Aorta (tissue), 5 donors: ENCODE measurements around the gene UVSSA. TPM values are rescaled to one million over a fixed set of nuclear protein-coding genes. Genes with fewer than 3 reads are reported as not detected.

Experiments used
- ATAC-seq: fragments of 200-7000 bp; cut with Tn5 transposase; one replicate; pipeline ENCODE4 v1.9.1; 2022; ENCODE audit warnings: moderate library complexity; ENCODE audit not compliant: low FRiP score
- DNase-seq, 2 donors: peaks; one replicate each; pipeline ENCODE4 v3.0.0-alpha.2; 2020
- H3K27ac ChIP-seq, 2 donors: one replicate each; pipeline ENCODE4 v1.5.1; 2013; ENCODE audit warnings: low read length in 2 of 2, mild to moderate bottlenecking in 2 of 2, moderate library complexity in 2 of 2, control low read depth in 1 of 2, inconsistent platforms in 1 of 2, low read depth in 1 of 2
- H3K27me3 ChIP-seq, 2 donors: one replicate each; pipeline ENCODE4 v1.6.1; 2013; ENCODE audit warnings: control low read depth in 1 of 2, low read length in 1 of 2, mild to moderate bottlenecking in 1 of 2, moderate library complexity in 1 of 2; ENCODE audit not compliant: insufficient read depth in 2 of 2, control insufficient read depth in 1 of 2
- H3K36me3 ChIP-seq, 2 donors: one replicate each; pipeline ENCODE4 v1.6.1; 2013; ENCODE audit warnings: control low read depth in 1 of 2, low read length in 1 of 2, mild to moderate bottlenecking in 1 of 2; ENCODE audit not compliant: insufficient read depth in 2 of 2, control insufficient read depth in 1 of 2
- H3K4me1 ChIP-seq, 2 donors: one replicate each; pipeline ENCODE4 v1.6.1; 2013; ENCODE audit warnings: low read length in 2 of 2, control low read depth in 1 of 2, mild to moderate bottlenecking in 1 of 2, moderate library complexity in 1 of 2; ENCODE audit not compliant: insufficient read depth in 2 of 2, control insufficient read depth in 1 of 2
- H3K4me3 ChIP-seq, 2 donors: one replicate each; pipeline ENCODE4 v1.5.1; 2013; ENCODE audit warnings: low read length in 2 of 2, control low read depth in 1 of 2, mild to moderate bottlenecking in 1 of 2
- H3K9me3 ChIP-seq: one replicate; pipeline ENCODE4 v1.6.1; 2013; ENCODE audit warnings: mild to moderate bottlenecking, low read length; ENCODE audit not compliant: control insufficient read depth
- WGBS, 2 donors: extraction: QIAGEN DNeasy Blood & Tissue Kit; methylation state at CpG; one replicate each; pipeline ENCODE4 v1.1.7; 2013; 5-methylcytosine and 5-hydroxymethylcytosine counted together
- intact Hi-C, 2 donors: fragments of 100-400 bp; cut with DNase I; formaldehyde crosslinking; loops; one replicate each; pipeline versions ENCODE4 v1.14.2 to v1.15.0; 2022
- polyA plus RNA-seq, 2 donors: library from polyadenylated mRNA; stranded (reverse); fragments of 200-250 nt; gene quantifications; one replicate each; pipeline ENCODE4 v1.2.3, GENCODE V29; 2013
- total RNA-seq, 2 donors: library from RNA; stranded (reverse); fragmentation: NEBNext Ultra II Directional; extraction: Animal tissue kit (Norgen Biotek cat#: 25700); gene quantifications; one replicate each; pipeline ENCODE4 v1.2.1, GENCODE V29; 2021
- donor health status: healthy with polysubstance abuse.
- donor health status: Bipolar disorder and iron deficiency.
- donor health status: DM: no; HTN: no; CAD: no.
- donor health status: DM: no; HTN: no; CAD: no.
- donor health status: DM: yes; HTN: yes; CAD: no.

Gene UVSSA
- total and polyA plus RNA-seq, 4 donors: 2.3 to 33.5 (median 16.3) TPM

DNA sequence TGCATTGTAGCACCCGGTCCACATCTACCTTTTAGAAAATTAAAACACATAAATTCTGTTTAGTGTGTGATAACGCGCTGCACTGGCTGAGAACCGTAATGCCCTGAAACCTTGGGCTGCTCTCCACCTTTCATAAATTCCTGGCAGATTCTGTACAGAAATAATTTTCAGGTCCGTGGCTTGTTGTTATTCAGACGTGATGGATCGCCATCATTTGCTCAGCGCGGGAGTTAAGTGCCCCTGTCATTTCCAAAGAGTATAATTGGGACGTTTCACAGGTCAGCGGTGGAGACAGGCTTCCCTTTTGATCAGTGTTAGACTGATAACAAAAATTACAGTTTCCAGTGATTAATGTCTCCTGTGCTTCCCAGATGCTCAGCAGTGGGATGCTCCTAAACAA is 16.5 kb downstream of the UVSSA start:
- H3K4me1 ChIP-seq: no peaks in the 10 kb centered on the region
- H3K27me3 ChIP-seq: no peaks in the 10 kb centered on the region
- WGBS, 2 donors: 87% methylated on average over 11 of the region's 11 CpGs
- no peak for DNase-seq
- H3K36me3 ChIP-seq: no peaks in the 10 kb centered on the region
- no peak overlapping the region for H3K4me3 ChIP-seq
- H3K9me3 ChIP-seq: no peaks in the 10 kb centered on the region
- ATAC-seq: no peak
- H3K27ac ChIP-seq: no peak overlapping the region
- intact Hi-C loops: no loop called here

DNA sequence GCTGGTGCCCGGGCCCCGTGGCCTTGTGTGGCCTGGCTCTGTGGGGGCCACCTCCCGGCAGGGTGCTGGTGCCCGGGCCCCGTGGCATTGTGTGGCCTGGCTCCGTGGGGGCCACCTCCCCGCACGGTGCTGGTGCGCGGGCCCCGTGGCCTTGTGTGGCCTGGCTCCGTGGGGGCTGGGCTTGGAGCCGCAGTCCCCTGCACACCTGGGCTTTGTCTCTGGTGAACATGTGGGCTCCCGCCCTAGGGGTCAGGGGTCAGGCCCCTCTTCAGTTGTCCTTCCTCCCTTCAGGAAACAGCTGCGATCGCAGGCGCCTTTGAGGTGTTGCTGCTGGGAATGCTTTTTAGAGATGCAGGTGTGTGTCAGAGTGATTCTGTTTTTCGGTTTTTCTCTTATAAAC is 17.2 kb downstream of the UVSSA start:
- no peaks in the 10 kb centered on the region for H3K4me1 ChIP-seq
- intact Hi-C loops: no loop called here
- WGBS, 2 donors: 89 to 98% methylated on average over 16 to 17 of the region's 18 CpGs
- H3K4me3 ChIP-seq: no peak overlapping the region
- peak in 1 of 2 donors; percentile 55 for DNase-seq
- H3K9me3 ChIP-seq: no peaks in the 10 kb centered on the region
- H3K36me3 ChIP-seq: no peaks in the 10 kb centered on the region
- no peaks in the 10 kb centered on the region for H3K27me3 ChIP-seq
- no peak for ATAC-seq
- H3K27ac ChIP-seq: no peak overlapping the region

DNA sequence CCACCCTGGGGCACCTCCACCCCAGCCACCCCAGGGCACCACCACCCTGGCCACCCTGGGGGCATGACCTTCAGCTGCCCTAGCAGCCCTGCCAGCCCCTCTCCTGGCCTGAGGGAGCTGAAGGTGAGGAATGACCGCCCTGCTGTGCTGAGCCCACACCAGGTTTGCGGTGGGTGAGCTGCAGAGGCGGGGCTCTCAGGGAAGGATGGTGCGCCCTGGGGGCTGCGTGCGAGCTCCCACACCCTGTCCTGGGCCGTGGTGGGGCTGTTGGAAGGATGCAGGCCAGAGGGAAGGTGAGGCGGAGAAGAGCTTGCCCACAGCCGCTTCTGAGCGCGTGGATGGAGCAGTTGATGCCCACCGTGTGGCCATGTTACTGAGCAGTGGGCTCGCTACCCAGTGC is 17.7 kb downstream of the UVSSA start:
- no peaks in the 10 kb centered on the region for H3K4me1 ChIP-seq
- no peaks in the 10 kb centered on the region for H3K27me3 ChIP-seq
- H3K4me3 ChIP-seq: no peak overlapping the region
- intact Hi-C loops: no loop called here
- ATAC-seq (no peak), DNase-seq (peak in 1 of 2 donors; percentile 52)
- no peaks in the 10 kb centered on the region for H3K9me3 ChIP-seq
- H3K36me3 ChIP-seq: no peaks in the 10 kb centered on the region
- H3K27ac ChIP-seq: no peak overlapping the region
- 97% methylated on average over 13 of the region's 13 CpGs for WGBS, 2 donors

DNA sequence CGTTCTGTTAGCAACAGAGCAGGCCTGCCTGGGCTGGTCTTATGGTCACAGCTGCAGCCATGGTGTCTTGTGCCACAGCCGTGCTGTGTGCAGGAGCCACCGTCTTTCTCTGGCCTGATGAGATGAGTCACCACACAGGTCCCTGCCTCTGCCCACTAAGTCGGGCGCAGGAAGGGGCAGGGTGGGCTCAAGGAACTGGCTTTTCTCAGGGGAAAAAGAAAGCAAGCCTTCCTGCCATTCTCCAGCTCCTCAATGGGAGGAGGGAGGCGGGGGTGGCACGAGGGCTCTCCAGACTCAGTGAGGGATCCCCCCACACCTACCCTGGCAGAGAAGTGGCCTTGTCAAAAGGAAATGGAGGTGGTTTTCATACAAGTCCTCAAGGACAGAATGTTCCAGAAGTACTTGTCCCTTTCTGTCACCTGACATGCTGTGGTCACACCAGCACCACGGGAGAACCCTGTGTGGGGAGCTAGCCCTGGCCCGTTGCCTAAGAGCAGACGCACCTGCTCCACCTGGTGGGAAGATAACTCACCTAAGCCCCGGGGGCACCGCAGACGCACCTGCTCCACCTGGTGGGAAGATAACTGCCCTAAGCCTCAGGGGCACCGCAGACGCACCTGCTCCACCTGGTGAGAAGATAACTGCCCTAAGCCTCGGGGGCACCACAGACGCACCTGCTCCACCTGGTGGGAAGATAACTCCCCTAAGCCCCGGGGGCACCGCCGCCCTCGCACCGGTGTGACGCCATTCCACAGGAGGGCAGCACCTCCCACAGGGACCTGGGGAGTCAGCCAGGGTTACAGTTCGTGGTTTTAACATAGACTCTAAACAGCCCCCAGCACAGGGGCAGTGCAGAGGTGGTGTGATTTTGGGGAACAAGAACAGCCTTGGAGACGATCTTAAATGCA is 18.5 kb downstream of the UVSSA start:
- intact Hi-C loops: no loop called here
- H3K36me3 ChIP-seq: no peaks in the 10 kb centered on the region
- ATAC-seq: no peak
- 87% methylated on average over 25 of the region's 25 CpGs for WGBS, 2 donors
- H3K27me3 ChIP-seq: no peaks in the 10 kb centered on the region
- DNase-seq: peak; percentile 29 to 69
- H3K9me3 ChIP-seq: no peaks in the 10 kb centered on the region
- no peak overlapping the region for H3K4me3 ChIP-seq
- no peak overlapping the region for H3K27ac ChIP-seq
- no peaks in the 10 kb centered on the region for H3K4me1 ChIP-seq

DNA sequence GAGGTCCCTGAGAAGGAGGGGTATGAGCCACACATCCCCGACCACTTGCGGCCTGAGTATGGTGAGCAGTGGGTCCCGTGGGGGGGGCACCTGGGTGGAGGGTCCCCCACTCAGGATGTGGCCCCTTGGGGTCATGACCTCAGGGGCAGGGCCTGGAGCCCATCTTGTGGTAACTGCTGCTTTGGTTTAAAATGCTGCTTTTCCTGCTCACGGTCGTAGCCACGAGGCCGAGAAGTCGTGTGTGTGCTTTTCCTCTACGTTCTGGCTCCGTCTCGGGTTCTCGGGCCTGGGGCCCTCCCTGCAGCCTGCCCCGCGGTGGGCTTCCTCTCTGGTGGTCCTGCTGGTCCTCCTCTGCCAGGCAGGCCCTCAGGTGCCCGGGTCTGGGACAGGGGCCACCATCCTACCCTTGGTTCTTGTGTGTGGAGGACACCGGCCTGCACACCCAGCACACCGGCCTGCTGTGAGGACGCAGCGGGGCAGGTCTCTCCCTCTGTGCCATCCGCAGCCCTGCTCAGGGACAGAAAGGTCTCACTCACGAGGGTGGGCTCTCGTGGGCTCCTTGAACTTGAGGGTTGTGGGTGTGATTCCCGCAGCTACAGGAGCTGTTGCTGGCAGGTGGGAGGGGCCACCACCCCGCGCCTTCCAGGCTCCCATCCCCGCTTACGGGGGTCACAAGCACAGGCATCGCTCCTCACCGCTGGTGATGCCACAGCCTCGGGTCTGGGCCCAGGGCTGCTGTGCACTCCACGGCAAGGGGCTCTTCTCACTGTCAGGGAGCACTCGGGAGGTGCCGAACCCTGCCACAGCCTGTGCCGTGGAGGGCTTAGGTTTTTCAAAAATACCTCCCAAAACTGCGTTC is 19.6 kb downstream of the UVSSA start:
- WGBS, 2 donors: 96% methylated on average over 35 of the region's 35 CpGs
- ATAC-seq: no peak
- no peaks in the 10 kb centered on the region for H3K27me3 ChIP-seq
- peak; percentile 35 to 71 for DNase-seq
- intact Hi-C loops: no loop called here
- H3K36me3 ChIP-seq: no peaks in the 10 kb centered on the region
- no peak overlapping the region for H3K27ac ChIP-seq
- H3K9me3 ChIP-seq: no peaks in the 10 kb centered on the region
- H3K4me3 ChIP-seq: no peak overlapping the region
- no peaks in the 10 kb centered on the region for H3K4me1 ChIP-seq

DNA sequence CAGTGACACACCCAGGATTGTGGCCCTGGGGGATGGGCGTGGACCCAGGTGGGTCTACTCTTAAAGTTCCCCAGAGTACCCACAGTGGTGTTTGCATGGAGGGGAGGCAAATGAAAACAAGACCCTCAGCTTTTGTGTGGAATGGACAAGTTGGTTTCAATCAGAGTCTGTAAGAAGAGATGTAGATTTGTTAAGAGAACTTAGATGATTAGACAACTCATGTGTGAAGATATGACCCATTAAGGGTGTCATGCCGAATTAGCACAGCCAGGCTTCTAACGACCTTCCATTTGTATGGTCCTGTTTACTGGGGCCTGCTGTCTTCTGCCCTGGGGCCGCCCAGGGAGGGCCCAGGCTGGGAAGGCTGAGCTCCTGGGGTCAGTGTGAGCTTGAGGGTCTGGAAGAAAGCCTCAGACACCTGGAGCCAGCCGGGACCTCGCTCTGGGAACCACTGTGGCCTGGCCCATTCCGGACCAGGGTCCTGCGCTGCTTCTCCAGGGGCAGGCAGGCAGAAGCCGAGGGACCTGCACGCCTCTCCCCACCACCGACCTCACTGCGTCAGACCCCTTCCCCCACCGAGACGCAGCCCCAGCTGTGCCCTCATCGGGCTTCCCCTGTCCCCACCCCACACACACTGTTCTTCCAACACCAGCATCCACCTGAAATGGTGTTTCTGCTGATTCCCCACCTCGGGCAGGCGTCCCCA is 20.4 kb downstream of the UVSSA start:
- peak; percentile 21 to 61 for DNase-seq
- 95 to 96% methylated on average over 17 of the region's 17 CpGs for WGBS, 2 donors
- Histone ChIP-seq H3K27me3 (no peaks in the 10 kb centered on the region), H3K27ac (no peak overlapping the region), H3K36me3 (no peaks in the 10 kb centered on the region), H3K4me3 (no peak overlapping the region), H3K4me1 (no peaks in the 10 kb centered on the region), H3K9me3 (no peaks in the 10 kb centered on the region)
- ATAC-seq: no peak
- intact Hi-C loops: no loop called here

DNA sequence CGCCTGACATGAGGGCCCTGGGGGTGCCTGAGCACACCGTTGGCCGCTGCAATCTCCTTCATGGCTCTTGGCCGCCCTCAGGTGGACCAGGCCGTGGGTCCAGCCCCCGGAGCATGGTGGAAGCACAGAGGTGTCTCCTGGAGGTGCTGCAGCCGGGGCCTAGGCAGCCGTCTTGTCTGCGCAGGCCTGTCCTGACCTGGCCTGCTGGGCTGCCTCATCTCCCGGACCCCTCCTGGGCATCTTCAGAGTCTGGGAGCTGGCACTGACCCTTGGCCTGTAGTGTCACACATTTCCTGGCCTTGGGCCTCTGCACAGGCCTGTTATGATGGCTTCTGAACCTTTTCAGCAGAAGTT is 20.9 kb downstream of the UVSSA start:
- H3K9me3 ChIP-seq: no peaks in the 10 kb centered on the region
- H3K36me3 ChIP-seq: no peaks in the 10 kb centered on the region
- intact Hi-C loops: no loop called here
- no peak overlapping the region for H3K27ac ChIP-seq
- H3K4me3 ChIP-seq: no peak overlapping the region
- WGBS, 2 donors: 89 to 90% methylated on average over 10 of the region's 10 CpGs
- no peaks in the 10 kb centered on the region for H3K4me1 ChIP-seq
- DNase-seq (peak; percentile 39 to 54), ATAC-seq (no peak)
- no peaks in the 10 kb centered on the region for H3K27me3 ChIP-seq

DNA sequence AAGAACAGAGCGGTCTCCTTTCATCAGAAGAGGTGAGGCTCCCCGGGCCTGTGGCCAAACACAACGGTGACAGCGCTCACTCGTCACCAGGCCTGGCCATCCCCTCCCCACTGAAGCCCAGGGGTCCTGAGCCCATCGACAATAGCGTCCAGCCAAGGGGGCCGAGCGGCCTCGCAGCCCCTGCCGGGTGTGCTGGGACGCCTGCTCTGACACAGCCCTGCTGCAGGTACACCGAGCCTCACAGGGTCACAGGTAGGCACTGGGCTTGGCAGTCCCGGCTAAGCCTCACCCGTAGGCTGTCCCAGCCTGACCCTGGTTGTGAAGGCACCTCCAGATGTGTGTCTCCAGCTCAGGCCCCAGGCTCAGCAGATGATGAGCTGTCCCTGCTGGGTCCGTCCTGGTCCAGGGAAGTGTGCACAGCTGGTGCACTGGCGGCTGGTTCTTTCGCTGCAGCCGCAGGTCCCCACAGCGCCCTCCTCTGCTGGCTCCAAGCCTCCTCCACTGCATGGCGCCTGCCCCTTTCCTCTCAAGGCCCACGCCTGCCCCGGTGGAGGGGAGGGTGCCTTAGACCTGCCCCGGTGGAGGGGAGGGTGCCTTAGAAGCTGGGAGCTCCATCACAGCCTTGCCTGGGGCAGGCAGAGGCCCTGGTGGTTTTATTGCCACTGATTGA is 21.5 kb downstream of the UVSSA start:
- intact Hi-C loops: no loop called here
- WGBS, 2 donors: 88 to 93% methylated on average over 24 of the region's 24 CpGs
- no peaks in the 10 kb centered on the region for H3K27me3 ChIP-seq
- no peak overlapping the region for H3K27ac ChIP-seq
- no peaks in the 10 kb centered on the region for H3K4me1 ChIP-seq
- no peak overlapping the region for H3K4me3 ChIP-seq
- DNase-seq: peak; percentile 37 to 76
- ATAC-seq: no peak
- no peaks in the 10 kb centered on the region for H3K9me3 ChIP-seq
- no peaks in the 10 kb centered on the region for H3K36me3 ChIP-seq
